Cardiac muscle cell (in vitro differentiated cells and primary cell): Measurements from ENCODE around the gene GPR78. TPM values are rescaled to one million over a fixed set of nuclear protein-coding genes. Genes with fewer than 3 reads are reported as not detected.

Experiments
- DNase-seq, 2 donors: peaks; one replicate each; pipeline versions ENCODE4 v3.0.0 to v3.0.0-alpha.2; 2010 to 2017; ENCODE audit warnings: low read depth in 1 of 2, low spot score in 1 of 2
- H3K27ac ChIP-seq: fragments of 200-600 bp; sonication (generic); 2 replicates; pipeline ENCODE4 v1.5.1; 2016
- H3K27me3 ChIP-seq: fragments of 200-600 bp; sonication (generic); 2 replicates; pipeline ENCODE4 v1.6.0; 2016; ENCODE audit warnings: control low read depth
- H3K36me3 ChIP-seq: fragments of 200-600 bp; sonication (generic); 2 replicates; pipeline ENCODE4 v1.5.1; 2016; ENCODE audit warnings: control low read depth
- H3K4me1 ChIP-seq: fragments of 200-600 bp; sonication (generic); 2 replicates; pipeline ENCODE4 v1.8.1; 2017; ENCODE audit warnings: low read depth, mild to moderate bottlenecking, mixed run types
- H3K4me3 ChIP-seq: fragments of 200-600 bp; sonication (generic); 2 replicates; pipeline ENCODE4 v1.5.1; 2016; ENCODE audit warnings: mild to moderate bottlenecking
- H3K9me3 ChIP-seq: fragments of 200-600 bp; sonication (generic); 2 replicates; pipeline ENCODE4 v1.5.1; 2017; ENCODE audit warnings: low read depth, mild to moderate bottlenecking, control low read depth
- polyA plus RNA-seq: library from polyadenylated mRNA; unstranded; fragments of >200 nt; fragmentation: Nextera tagmentation; extraction: Ambion mirVana; gene quantifications from 2 replicates; pipeline ENCODE4 v1.2.1, GENCODE V29; 2016
- total RNA-seq: library from RNA; depleted of rRNA; stranded (reverse); fragments of >200 nt; gene quantifications from 2 replicates; pipeline ENCODE4 v1.2.3, GENCODE V29; 2016
- TF ChIP-seq, protein P1 (sequence below): IDR thresholded peaks from 2 replicates; pipeline ENCODE4 v1.5.1; 2012; ENCODE audit warnings: low read depth, mild to moderate bottlenecking, low read length

The GPR78 gene
- total and polyA plus RNA-seq, 2 experiments from 2014 or later, result 0.13 to 0.63 TPM

DNA sequence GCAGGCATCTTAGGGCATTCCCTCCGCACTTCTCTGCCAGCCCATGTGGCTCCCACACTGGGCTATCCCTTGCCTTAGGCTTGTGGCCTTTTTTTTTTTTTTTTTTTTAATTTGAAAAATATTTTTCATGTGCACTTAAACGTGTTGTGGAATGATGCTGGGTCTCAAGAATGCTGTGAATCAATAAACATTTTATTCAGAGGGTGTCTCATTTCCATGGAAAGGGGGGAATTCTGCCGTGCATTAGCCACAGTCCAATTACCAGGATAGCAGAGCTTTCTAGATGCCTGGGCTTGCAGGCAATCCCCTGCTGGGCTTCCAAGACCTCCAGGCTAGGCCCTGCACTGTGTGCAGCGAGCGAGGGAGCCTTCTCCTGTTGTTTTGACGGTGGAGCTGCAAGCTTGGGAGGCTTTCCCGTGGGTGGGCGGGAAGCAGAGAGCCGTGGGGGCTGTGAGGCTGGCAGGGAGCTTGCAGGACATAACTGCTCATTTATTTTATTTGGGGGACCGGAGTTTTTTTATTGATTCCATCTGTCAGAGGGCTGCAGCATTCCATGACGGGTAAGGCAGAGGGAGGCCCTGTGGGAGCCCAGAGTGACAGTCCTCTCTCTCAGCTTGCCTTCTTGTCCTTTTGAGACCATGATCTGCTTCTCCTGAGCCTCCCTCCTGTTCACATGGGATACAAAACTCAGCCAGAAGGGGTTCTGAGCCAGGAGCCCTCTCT lies 9.8 kb downstream of the GPR78 start:
- Histone ChIP-seq H3K36me3 (no peaks in the 10 kb centered on the region), H3K4me1 (peaks cover 7% of the 10 kb centered on the region), H3K4me3 (no peak overlapping the region), H3K27ac (no peak overlapping the region), H3K27me3 (peaks cover 26% of the 10 kb centered on the region), H3K9me3 (no peaks in the 10 kb centered on the region)
- no peak for DNase-seq
- TF ChIP-seq, protein P1, sequence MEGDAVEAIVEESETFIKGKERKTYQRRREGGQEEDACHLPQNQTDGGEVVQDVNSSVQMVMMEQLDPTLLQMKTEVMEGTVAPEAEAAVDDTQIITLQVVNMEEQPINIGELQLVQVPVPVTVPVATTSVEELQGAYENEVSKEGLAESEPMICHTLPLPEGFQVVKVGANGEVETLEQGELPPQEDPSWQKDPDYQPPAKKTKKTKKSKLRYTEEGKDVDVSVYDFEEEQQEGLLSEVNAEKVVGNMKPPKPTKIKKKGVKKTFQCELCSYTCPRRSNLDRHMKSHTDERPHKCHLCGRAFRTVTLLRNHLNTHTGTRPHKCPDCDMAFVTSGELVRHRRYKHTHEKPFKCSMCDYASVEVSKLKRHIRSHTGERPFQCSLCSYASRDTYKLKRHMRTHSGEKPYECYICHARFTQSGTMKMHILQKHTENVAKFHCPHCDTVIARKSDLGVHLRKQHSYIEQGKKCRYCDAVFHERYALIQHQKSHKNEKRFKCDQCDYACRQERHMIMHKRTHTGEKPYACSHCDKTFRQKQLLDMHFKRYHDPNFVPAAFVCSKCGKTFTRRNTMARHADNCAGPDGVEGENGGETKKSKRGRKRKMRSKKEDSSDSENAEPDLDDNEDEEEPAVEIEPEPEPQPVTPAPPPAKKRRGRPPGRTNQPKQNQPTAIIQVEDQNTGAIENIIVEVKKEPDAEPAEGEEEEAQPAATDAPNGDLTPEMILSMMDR, result no peak

DNA sequence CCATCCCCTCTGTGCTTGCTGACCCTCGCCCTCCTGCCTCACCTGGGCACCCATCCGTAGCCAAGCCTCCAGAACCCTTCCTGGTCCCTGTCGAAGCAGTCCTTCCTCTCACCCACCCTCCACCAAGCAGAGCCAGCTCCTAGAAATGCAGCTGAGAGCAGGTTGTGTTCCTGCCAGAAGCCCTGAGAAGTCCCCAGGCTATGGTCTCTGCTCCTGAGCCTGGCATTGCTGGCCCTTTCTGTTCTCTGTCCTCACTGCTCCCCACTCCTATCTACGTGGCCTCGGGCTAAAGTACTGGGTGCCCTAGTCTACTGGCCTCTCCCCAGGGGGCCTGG lies 10.3 kb downstream of the GPR78 start:
- Histone ChIP-seq H3K9me3 (no peaks in the 10 kb centered on the region), H3K36me3 (no peaks in the 10 kb centered on the region), H3K4me1 (peaks cover 7% of the 10 kb centered on the region), H3K4me3 (no peak overlapping the region), H3K27me3 (peaks cover 23% of the 10 kb centered on the region), H3K27ac (no peak overlapping the region)
- TF ChIP-seq, protein P1, result no peak
- DNase-seq, result no peak

DNA sequence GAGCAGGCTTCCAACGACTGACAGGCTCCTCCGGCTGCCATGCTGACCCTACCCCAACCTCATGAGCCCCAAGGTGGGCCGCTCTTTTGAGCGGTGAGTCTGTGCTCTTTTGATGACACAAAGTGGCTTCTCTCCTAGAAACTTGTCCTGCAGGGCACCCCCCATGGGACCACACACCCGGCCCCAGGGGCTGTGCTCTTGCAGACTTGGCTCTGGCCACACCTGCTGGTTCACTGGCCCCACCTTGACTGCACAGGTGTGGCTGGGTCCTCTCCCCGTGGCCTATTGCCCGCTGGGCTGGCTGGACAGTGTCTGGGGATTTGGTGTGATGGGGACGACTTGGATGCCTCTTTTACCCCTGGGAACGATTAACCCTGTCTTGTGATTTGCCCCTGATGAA lies 10.9 kb downstream of the GPR78 start:
- H3K4me1 ChIP-seq, result peaks cover 7% of the 10 kb centered on the region
- H3K27ac ChIP-seq, result no peak overlapping the region
- TF ChIP-seq, protein P1, result no peak
- DNase-seq, result no peak
- no peaks in the 10 kb centered on the region for H3K9me3 ChIP-seq
- no peaks in the 10 kb centered on the region for H3K36me3 ChIP-seq
- no peak overlapping the region for H3K4me3 ChIP-seq
- H3K27me3 ChIP-seq, result peaks cover 23% of the 10 kb centered on the region

DNA sequence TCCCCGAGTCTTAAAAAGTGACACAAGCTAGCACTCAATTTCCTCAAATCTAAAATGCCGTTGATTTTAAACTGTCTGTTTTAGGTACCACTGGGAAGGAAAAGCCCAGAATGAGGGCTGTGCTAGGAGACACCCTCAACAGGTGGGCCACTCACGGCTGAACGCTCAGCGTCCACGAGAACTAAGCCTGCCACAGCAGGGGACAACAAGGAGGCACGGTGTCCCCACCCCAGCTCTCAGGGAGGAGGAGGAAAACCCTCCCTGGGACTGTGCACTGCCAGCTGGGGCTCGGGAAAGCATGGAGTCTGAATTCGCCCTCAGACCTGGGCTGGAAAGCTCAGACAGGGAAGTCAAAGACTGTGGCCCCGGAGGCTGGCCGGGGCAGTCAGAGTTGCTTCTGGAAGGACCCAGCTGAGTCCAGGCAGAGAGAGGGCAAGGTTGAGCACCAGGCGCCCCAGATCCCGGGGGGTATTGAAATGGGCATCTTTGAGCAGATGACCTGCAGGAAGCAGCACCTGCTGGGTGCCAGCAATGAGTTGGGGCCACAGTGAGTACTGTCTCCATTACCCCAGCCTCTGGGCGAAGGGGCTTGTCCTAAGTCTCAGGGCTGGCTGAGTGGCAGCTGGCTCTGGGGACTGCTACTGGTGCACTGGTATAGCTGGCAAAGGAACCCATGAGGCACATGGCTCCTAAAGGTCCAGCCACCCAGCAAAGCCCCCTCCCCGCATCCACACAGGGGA lies 11.6 kb downstream of the GPR78 start:
- Histone ChIP-seq H3K27me3 (peaks cover 23% of the 10 kb centered on the region), H3K4me1 (peaks cover 7% of the 10 kb centered on the region), H3K36me3 (no peaks in the 10 kb centered on the region), H3K4me3 (no peak overlapping the region), H3K27ac (no peak overlapping the region), H3K9me3 (no peaks in the 10 kb centered on the region)
- no peak for DNase-seq
- TF ChIP-seq, protein P1, result no peak

DNA sequence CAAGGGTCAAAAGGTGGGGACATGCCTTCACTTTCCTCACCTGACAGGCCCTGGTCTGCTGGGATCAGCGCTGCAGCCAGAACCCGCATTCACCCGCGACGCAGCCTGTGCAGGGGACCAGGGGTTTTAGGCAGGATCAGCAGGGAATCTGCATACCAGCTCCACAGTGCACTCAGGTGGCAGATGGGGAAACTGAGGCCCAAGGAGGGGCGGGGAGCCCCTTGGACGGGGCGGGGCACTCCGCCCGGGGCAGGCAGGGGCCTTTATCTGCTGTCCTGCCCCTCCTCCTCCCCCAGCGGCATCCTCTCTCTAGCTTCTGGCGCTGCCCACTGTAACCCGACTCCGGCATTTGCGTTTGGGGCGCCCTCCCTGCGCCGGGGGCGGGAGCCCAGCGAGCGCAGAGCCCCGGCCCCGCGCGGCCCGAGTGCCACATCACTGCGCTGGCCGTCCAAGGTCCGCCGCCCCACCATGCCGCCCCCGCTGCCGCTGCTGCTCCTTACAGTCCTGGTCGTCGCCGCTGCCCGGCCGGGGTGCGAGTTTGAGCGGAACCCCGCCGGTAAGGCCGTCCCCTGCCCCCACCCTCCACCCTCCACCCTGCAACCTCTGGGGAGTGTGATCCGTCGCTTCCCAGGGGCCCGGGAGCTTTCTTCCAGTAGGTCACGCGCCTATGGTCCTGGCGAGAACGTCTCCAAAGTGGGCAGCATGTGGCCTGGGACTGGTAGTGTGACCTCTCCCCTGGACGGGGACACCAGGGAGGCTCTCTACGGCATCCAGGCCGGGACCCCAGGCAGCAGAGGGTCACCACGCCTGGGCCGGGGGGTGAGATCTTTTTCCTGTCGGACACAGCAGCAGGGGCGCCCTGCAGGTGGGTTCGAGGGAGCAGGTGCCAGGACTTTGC lies 12.4 kb downstream of the GPR78 start, which contains the start of gene CPZ:
TSS of gene CPZ (plus strand) at position 400 of the 898 bp plus-strand sequence. CDS start at position 469, 69 bp downstream.
- no peaks in the 10 kb centered on the region for H3K9me3 ChIP-seq
- DNase-seq, result peak; percentile 44 to 78
- peaks cover 23% of the 10 kb centered on the region for H3K27me3 ChIP-seq
- H3K4me1 ChIP-seq, result peaks cover 12% of the 10 kb centered on the region
- peak within 1 kb of the TSS; percentile 34 for H3K4me3 ChIP-seq
- H3K36me3 ChIP-seq, result no peaks in the 10 kb centered on the region
- TF ChIP-seq, protein P1, result no peak
- H3K27ac ChIP-seq, result no peak within 1 kb of the TSS
